ENCODE measurements around the gene TNFSF9.
"Not testable (repeated sequence)": the region's sequence is repeated elsewhere in the genome, so short reads cannot be mapped to it uniquely, and the experiment has no call there.

Gene TNFSF9

GRCh38 chr19:6531163-6531955, 533 bp downstream of the TNFSF9 start:
- FAIRE-seq (no peak), DNase-seq (ENCODE audit: insufficient read length, low spot score) (no peak)

- FAIRE-seq = no peak
- no peak for DNase-seq (ENCODE audit: insufficient read length, low spot score)
These were observed 1.1 kb downstream of the TNFSF9 start for GRCh38 chr19:6531956-6532243.

- DNase-seq (ENCODE audit: insufficient read length, low spot score) = no peak
- peak; percentile 90 for FAIRE-seq
These were observed 1.6 kb downstream of the TNFSF9 start for GRCh38 chr19:6532244-6532999.

GRCh38 chr19:6533000-6533328, 2.1 kb downstream of the TNFSF9 start:
- DNase-seq (ENCODE audit: insufficient read length, low spot score) (no peak), FAIRE-seq (no peak)

- DNase-seq (ENCODE audit: insufficient read length, low spot score) = no peak
- FAIRE-seq = no peak
These were observed 3.1 kb downstream of the TNFSF9 start for GRCh38 chr19:6533746-6534418.

GRCh38 chr19:6534451-6535093, 3.7 kb downstream of the TNFSF9 start:
- no peak for DNase-seq (ENCODE audit: insufficient read length, low spot score)
- FAIRE-seq = no peak

- DNase-seq (ENCODE audit: insufficient read length, low spot score) (no peak), FAIRE-seq (no peak)
These were observed 4.8 kb downstream of the TNFSF9 start for GRCh38 chr19:6535558-6536137.

- DNase-seq (ENCODE audit: insufficient read length, low spot score) = no peak
- FAIRE-seq = no peak
These were observed 8.7 kb downstream of the TNFSF9 start for GRCh38 chr19:6539514-6539913.

GRCh38 chr19:6540918-6541689, 10.3 kb downstream of the TNFSF9 start:
- FAIRE-seq (no peak), DNase-seq (ENCODE audit: insufficient read length, low spot score) (no peak)

- FAIRE-seq (peak; percentile 33), DNase-seq (ENCODE audit: insufficient read length, low spot score) (no peak)
These were observed 13.1 kb downstream of the TNFSF9 start for GRCh38 chr19:6543866-6544347.

- DNase-seq (ENCODE audit: insufficient read length, low spot score); FAIRE-seq: not testable (repeated sequence)
These were observed 19.9 kb downstream of the TNFSF9 start for GRCh38 chr19:6550679-6551078.

- FAIRE-seq (no peak), DNase-seq (ENCODE audit: insufficient read length, low spot score) (no peak)
These were observed 20.3 kb downstream of the TNFSF9 start for GRCh38 chr19:6551091-6551490.

GRCh38 chr19:6551607-6552450, 21.0 kb downstream of the TNFSF9 start:
- FAIRE-seq (peak; percentile 83), DNase-seq (ENCODE audit: insufficient read length, low spot score) (peak; percentile 73)

- DNase-seq (ENCODE audit: insufficient read length, low spot score) (no peak), FAIRE-seq (no peak)
These were observed 25.2 kb downstream of the TNFSF9 start for GRCh38 chr19:6556043-6556449.

- DNase-seq (ENCODE audit: insufficient read length, low spot score) (no peak), FAIRE-seq (peak; percentile 93)
These were observed 25.8 kb downstream of the TNFSF9 start for GRCh38 chr19:6556480-6557195.

GRCh38 chr19:6562437-6562836, 31.6 kb downstream of the TNFSF9 start:
- DNase-seq (ENCODE audit: insufficient read length, low spot score); FAIRE-seq: not testable (repeated sequence)

GRCh38 chr19:6564393-6564792, 33.6 kb downstream of the TNFSF9 start:
- no peak for FAIRE-seq
- DNase-seq (ENCODE audit: insufficient read length, low spot score) = no peak

- DNase-seq (ENCODE audit: insufficient read length, low spot score); FAIRE-seq: not testable (repeated sequence)
These were observed 35.9 kb downstream of the TNFSF9 start for GRCh38 chr19:6566727-6567126.

Data from GM19239 (cell line).